ENCODE results near the gene ZBTB39. TPM values are rescaled to one million over a fixed set of nuclear protein-coding genes. Genes with fewer than 3 reads are reported as not detected.

Gene ZBTB39
- total and polyA plus RNA-seq, 2 donors (not counting 1 experiment from before 2014, with no cell fraction given): 5.4 to 13.9 TPM

- Histone ChIP-seq H3K4me3 (ENCODE audit: control extremely low read depth in 1 of 5, extremely low read depth in 1 of 5, insufficient read depth in 1 of 5, low read depth in 2 of 5, low read length in 4 of 5) (no peak overlapping the region), H2AFZ (ENCODE audit: insufficient read depth, low read depth, low read length, poor library complexity, severe bottlenecking) (peak overlapping the region; percentile 78), H3K4me2 (replicated peaks; ENCODE audit: low read depth, low read length, poor library complexity, severe bottlenecking) (peak overlapping the region; percentile 36), H4K20me1 (ENCODE audit: control insufficient read depth, insufficient read depth, low read length, poor library complexity, severe bottlenecking) (no peaks in the 10 kb centered on the region), H3K9ac (ENCODE audit: low read length) (no peak overlapping the region), H3K9me3 (ENCODE audit: control extremely low read depth in 1 of 3, control insufficient read depth in 2 of 3, insufficient read depth in 1 of 3, low read length in 2 of 3) (no peaks in the 10 kb centered on the region), H3K27ac (ENCODE audit: low read length in 2 of 2) (no peak overlapping the region), H3K79me2 (ENCODE audit: control insufficient read depth, insufficient read depth, low read length) (no peaks in the 10 kb centered on the region), H3K4me1 (ENCODE audit: control insufficient read depth in 2 of 2, insufficient read depth in 2 of 2, low read length in 2 of 2) (peaks cover 8 to 14% of the 10 kb centered on the region in 2 donors), H3K36me3 (replicated peaks in 1 of 2; ENCODE audit: control extremely low read depth in 1 of 2, control insufficient read depth in 1 of 2, extremely low read depth in 1 of 2, insufficient read depth in 2 of 2, low read length in 1 of 2) (no peaks in the 10 kb centered on the region), H3K27me3 (replicated peaks in 1 of 4; ENCODE audit: control extremely low read depth in 1 of 4, control insufficient read depth in 3 of 4, insufficient read depth in 4 of 4, low read length in 3 of 4) (no peaks in the 10 kb centered on the region)
- Mint-ChIP-seq H3K9me3 (ENCODE audit: insufficient read depth) (no peaks in the 10 kb centered on the region), H3K4me3 (no peak overlapping the region), H3K4me1 (peaks cover 19% of the 10 kb centered on the region), H3K27me3 (no peaks in the 10 kb centered on the region), H3K27ac (peak overlapping the region; percentile 8)
- 20% methylated on average over 1 of the region's 2 CpGs for WGBS (ENCODE audit: insufficient coverage)
- peak; percentile 68 for ATAC-seq (ENCODE audit: low read depth)
- CTCF ChIA-PET: interaction anchor here (0.5 to 5.7 kb wide), 22 partner anchors 9 to 151 kb away, joined by 3 to 70 read pairs (median 4); partner anchors contain the start of genes LRP1, STAT6 and ZBTB39
- POLR2A ChIA-PET: interaction anchor here (1.1 kb wide), 1 partner anchor 81 kb away, joined by 6 read pairs; no protein-coding TSS in a partner anchor
- peak; percentile 63 for DNase-seq
- intact Hi-C loops (cut with micrococcal nuclease): loop anchor here (1.0 kb wide), 1 partner anchor 29 kb away; no protein-coding TSS in a partner anchor
- TF ChIP-seq CTCF (IDR thresholded peaks at IDR 0.05): peak; percentile 6
- no peak for TF ChIP-seq EZH2 (IDR thresholded peaks at IDR 0.05; ENCODE audit: borderline replicate concordance, insufficient read depth, low read depth, low read length, poor library complexity, severe bottlenecking)
Observed at GRCh38 chr12:57031138-57031725, 24.9 kb upstream of the ZBTB39 start.

GRCh38 chr12:57029457-57029856 lies 23.1 kb upstream of the ZBTB39 start:
- Histone ChIP-seq H4K20me1 (ENCODE audit: control insufficient read depth, insufficient read depth, low read length, poor library complexity, severe bottlenecking) (no peaks in the 10 kb centered on the region), H2AFZ (ENCODE audit: insufficient read depth, low read depth, low read length, poor library complexity, severe bottlenecking) (no peak overlapping the region), H3K27me3 (replicated peaks in 1 of 4; ENCODE audit: control extremely low read depth in 1 of 4, control insufficient read depth in 3 of 4, insufficient read depth in 4 of 4, low read length in 3 of 4) (no peaks in the 10 kb centered on the region), H3K4me2 (replicated peaks; ENCODE audit: low read depth, low read length, poor library complexity, severe bottlenecking) (no peak overlapping the region), H3K36me3 (replicated peaks in 1 of 2; ENCODE audit: control extremely low read depth in 1 of 2, control insufficient read depth in 1 of 2, extremely low read depth in 1 of 2, insufficient read depth in 2 of 2, low read length in 1 of 2) (no peaks in the 10 kb centered on the region), H3K9me3 (ENCODE audit: control extremely low read depth in 1 of 3, control insufficient read depth in 2 of 3, insufficient read depth in 1 of 3, low read length in 2 of 3) (no peaks in the 10 kb centered on the region), H3K4me1 (ENCODE audit: control insufficient read depth in 2 of 2, insufficient read depth in 2 of 2, low read length in 2 of 2) (peaks cover 8 to 14% of the 10 kb centered on the region in 2 donors), H3K79me2 (ENCODE audit: control insufficient read depth, insufficient read depth, low read length) (no peaks in the 10 kb centered on the region), H3K27ac (ENCODE audit: low read length in 2 of 2) (no peak overlapping the region), H3K9ac (ENCODE audit: low read length) (no peak overlapping the region), H3K4me3 (ENCODE audit: control extremely low read depth in 1 of 5, extremely low read depth in 1 of 5, insufficient read depth in 1 of 5, low read depth in 2 of 5, low read length in 4 of 5) (no peak overlapping the region)
- no peaks in the 10 kb centered on the region for H3K9me3 Mint-ChIP-seq (ENCODE audit: insufficient read depth)
- ATAC-seq (ENCODE audit: low read depth): no peak
- POLR2A ChIA-PET: interaction anchor here (0.6 to 0.7 kb wide), 2 partner anchors 19 to 64 kb away, joined by 9 to 11 read pairs; no protein-coding TSS in a partner anchor
- 98% methylated on average over 7 of the region's 7 CpGs for WGBS (ENCODE audit: insufficient coverage)
- TF ChIP-seq EZH2 (IDR thresholded peaks at IDR 0.05; ENCODE audit: borderline replicate concordance, insufficient read depth, low read depth, low read length, poor library complexity, severe bottlenecking): no peak
- no peak for TF ChIP-seq CTCF (IDR thresholded peaks at IDR 0.05)
- no peak overlapping the region for H3K27ac Mint-ChIP-seq
- intact Hi-C loops (cut with micrococcal nuclease): no loop called here
- H3K27me3 Mint-ChIP-seq: no peaks in the 10 kb centered on the region
- no peak for DNase-seq
- peaks cover 19% of the 10 kb centered on the region for H3K4me1 Mint-ChIP-seq
- H3K4me3 Mint-ChIP-seq: no peak overlapping the region
- CTCF ChIA-PET: interaction anchor here (1.0 to 1.1 kb wide), 2 partner anchors 10 to 83 kb away, joined by 3 read pairs; no protein-coding TSS in a partner anchor

All from B cell (primary cell).